Measurements from ENCODE around the gene ROBO2.
A peak's percentile ranks its signal among the peaks of the same experiment; 100 is the strongest.

The ROBO2 gene

DNA sequence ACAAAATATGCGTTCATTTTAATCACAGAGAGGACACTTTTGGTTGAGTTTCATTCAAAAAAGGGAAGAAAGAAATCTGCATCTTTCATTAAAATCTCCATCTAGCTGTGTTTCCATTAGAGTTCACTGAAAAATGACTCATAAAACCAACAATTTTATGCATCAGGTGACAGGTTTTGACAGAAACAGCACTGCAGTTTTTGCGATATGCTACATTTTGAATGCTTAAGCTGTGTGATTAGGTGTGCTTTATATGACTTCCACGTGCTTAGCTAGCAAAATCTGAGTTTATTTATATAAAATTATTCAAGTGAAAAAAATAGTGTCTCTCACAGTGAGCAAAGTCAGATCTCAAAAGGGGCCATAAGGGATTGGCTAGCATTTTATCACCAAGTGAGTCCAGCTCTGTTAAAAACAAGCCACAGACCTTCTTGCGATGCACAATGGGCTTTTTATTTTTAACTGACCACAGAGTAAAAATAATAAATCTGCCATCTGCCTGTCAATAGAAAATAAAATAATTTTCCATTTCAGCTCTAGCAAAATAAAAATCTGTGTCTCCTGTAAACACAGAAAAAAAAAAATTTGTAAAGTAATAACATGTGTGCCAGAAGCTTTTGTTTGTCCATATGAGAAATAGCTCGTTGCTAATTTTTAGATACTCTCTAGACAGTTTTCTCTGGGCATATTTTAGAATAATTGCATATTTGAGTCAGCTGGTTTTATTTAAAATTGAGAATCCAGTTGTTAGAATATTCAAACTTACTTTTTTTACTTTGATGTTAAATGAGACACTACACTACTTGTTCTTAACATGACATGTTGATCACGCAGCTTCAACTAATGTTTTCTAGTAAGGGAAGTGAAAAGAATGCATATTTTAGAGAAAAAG, 409.8 kb downstream of the ROBO2 start:
- Histone ChIP-seq H3K27ac (no peak overlapping the region), H3K4me3 (no peak overlapping the region)

DNA sequence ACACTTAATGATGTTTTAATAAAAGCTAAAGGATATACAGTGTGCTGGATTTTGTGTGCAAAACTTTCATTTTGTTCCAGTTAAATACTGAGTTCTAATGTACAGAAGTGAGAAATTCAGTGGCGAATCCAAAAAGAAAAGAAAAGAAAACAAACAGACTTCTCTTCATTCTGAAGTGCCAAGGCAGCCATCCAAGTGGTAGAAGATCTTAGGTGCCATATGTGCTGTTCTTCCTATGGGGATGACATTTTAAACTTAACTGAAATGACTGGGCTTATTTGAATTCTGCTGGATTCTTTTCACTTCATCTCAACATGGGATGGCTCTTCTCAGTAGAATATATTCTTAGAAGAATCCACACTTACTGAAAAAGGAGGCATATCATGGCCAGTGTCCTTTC, 416.5 kb downstream of the ROBO2 start:
- H3K4me3 ChIP-seq = no peak overlapping the region
- H3K27ac ChIP-seq = no peak overlapping the region

DNA sequence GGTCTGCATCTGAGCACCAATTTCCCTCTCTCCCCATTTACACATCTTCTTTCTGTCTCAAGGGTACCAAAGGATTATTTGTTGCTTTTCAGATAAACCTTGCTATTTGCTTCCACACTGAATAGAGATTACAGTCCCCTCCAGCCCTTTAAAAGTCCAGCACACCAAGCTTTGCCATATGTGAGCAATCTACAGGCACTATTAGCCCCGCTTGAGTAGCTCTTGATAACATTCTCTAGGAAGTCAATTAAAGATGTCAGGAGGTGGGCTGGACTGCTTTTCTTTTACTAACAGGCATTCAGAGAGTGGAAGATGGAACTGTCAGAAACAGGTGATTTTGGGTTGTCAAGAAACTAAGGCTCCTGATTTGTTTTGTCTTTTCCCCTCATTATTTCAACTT, 417.0 kb downstream of the ROBO2 start:
- Histone ChIP-seq H3K27ac (no peak overlapping the region), H3K4me3 (no peak overlapping the region)

DNA sequence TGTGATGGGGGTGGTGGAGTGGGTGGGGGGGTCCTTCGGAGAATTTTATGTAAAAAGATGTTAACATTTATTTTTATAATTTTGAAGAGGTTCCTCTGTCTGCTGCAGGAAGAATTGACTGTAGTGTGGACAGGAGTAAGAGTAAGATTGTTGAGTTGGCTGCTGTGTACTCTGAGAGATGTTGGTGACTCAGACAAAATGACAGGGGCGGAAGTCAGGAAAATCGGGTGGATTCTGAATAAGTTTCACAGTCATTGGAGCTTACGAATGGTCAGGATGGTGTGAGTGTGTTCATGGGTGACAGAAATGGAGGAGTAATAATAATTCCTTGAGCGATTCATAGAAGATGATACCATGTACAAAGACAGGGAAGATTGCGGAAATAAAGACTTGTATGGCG, 420.0 kb downstream of the ROBO2 start:
- no peak overlapping the region for H3K4me3 ChIP-seq

DNA sequence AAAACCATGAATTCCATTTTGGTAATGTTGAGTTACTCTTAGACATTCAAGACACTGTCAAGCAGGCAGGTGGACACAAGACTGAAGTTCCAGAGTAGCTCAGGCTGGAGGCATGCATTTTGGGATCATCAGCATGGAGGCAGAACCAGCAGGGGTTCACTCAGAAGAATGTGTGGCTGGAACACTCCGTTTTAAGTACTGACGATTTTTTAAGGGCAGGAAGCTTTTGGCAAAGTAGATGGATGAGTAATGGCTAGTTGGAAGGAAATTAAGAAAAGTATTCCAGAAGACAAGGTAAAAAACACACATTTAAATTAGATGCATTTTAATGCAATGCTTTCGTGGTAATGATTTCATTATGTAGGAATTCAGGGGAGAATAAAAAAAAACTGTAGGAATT, 420.4 kb downstream of the ROBO2 start:
- no peak overlapping the region for H3K27ac ChIP-seq
- no peak overlapping the region for H3K4me3 ChIP-seq

More for the DNA sequence above, 420.0 kb downstream of the ROBO2 start:
- H3K27ac ChIP-seq = no peak overlapping the region

DNA sequence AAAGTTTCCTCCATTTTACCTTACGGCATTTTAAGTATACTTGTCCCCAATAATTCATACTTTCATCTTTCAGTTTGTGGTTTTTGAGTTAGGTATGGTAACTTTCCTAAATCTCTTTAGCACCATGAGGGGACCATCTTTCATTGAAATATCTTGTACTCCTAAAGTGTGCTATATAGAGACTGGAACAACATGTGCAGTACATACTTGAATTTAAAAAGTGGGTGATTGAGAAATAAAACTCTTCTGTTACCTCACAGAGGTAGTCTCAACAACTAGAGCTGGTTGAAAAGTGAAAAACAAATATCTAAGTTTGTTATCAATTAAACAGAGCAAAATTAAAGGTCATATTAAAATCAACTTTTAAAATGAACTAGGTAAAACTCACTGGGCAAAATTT, 423.1 kb downstream of the ROBO2 start:
- no peak overlapping the region for H3K4me3 ChIP-seq

DNA sequence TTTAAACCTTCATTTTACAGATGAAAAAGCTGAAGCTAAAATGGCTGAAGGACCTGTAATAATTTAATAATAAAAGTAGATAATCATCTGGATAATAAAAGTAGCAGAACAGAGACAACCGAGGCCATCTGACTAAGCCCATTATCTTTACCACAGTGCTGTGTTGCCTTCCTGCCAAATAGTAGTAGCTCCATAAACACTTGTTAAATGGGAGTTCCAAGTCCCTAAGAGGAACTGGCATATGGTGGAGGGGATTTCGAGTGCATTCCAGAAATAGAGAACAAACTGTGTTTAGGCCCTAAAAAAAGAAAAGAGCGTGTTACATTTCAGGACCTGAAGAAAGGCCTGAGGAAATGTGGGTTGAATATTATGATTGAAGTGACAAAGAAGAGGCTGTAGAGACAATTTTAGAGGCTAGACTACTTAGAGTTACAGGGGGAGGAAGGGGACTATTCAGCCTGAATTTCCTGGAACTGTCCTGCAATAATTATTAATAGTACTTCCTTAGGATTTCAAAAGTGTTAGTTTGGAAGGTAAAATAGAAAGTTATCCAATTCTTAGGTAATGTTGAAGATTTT, 424.3 kb downstream of the ROBO2 start:
- no peak overlapping the region for H3K27ac ChIP-seq
- no peak overlapping the region for H3K4me3 ChIP-seq

More for the DNA sequence above, 423.1 kb downstream of the ROBO2 start:
- no peak overlapping the region for H3K27ac ChIP-seq

DNA sequence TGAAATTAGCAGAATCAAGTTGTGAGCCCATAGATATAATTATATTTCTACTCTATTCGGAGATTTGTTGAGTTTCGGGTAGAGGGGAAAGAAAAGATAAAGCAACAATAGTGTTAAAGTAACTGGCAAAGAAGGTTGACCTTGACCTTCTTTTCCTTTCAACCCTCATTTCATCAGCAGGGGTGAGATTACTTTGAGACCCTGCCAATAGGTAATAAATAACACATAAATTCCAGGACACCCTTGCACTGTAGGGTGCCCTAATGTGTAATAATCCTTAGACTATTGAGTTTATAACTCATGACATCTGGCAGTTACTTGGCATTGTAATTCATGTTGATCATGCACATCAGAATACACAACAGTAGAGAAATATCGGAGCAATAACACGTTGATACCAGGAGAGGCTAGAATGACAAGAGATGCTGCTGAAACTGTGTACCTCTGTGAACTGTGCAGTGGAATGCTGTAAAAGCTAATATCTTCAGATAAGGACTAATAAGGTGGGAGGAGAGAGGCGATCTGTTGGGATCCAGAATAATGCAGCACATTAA, 426.7 kb downstream of the ROBO2 start:
- H3K27ac ChIP-seq = no peak overlapping the region

DNA sequence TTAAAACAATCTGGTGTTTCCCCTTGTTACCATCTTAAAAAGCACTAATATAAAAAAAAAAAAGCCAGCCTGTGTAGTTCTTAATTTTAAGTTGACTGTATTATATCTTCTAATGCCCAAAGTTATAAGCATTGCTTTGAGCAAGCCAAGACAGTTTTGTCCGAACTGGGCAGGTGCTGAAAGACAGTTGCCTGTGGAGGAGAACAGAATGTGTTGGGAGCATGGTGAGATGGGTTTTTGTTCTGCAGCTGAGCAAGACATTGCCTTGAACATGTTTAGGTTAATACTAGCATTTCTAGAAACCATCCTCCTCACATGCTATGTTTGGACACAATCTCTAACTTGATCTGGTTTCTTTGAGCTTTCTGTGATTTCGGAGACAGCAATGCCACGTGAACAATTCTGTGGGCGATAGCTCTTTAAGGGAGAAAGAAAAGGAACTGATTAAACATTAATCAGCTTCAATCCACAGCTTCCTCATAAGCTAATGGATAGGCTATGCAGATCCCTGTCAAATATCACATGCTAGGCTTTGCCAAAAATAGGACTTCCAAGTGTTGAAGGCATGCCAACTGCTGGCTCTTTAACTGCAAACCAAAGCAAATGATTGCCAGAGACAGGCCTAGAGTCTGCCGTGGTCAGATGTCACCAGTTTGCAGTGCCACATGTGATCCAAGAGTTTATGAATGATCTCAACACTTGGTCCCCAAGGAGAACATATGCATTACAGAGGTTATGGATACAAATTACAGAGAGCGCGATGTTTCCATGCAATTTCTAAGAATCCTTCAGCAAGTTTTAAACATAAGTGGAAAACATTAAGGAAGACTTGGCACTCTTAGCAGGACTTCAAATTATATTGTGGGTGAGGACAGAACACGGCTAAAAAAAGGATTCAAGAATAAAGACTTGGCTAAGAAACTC, 428.1 kb downstream of the ROBO2 start:
- Histone ChIP-seq H3K27ac (peak overlapping the region in 1 of 21 experiments; percentile 8), H3K4me3 (no peak overlapping the region)

More for the DNA sequence above, 426.7 kb downstream of the ROBO2 start:
- no peak overlapping the region for H3K4me3 ChIP-seq

DNA sequence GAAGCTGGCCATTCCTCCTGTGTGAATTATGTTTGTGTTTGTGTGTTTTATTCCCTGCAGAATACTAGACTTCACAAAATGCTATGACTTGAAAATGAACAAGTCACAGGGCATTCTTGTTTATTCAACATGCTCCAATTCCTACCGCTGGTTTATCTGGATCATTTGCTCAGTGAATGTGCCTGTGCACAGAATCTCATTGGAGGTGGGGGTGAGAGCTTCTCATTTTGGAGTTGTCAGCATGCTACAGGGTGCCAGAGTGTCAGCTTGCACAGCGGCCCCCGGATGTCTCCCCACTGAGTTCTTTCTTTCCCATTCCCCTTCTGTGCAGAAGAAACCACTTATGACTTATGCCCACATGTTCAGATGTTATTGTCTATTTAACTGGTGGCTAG, 428.7 kb downstream of the ROBO2 start:
- Histone ChIP-seq H3K27ac (peak overlapping the region in 1 of 21 experiments; percentile 14), H3K4me3 (no peak overlapping the region)

DNA sequence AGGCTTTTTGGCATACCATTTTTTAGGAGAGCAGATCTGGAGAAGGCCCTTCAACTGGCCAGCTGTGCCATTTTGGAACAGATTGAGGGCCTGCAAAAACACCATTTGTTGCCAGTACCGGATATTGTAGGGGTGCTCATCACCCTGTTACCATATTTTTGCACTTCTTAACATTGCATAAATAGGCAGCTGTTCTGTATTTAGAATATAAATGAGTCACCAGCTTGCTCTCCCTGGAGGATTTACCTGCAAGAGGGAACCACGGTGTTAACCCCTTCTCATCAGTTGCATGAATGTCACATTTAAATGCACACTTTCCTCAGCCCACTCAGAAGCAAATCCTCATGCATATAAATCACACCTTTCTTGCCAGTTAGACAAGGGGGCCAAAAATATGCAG, 435.6 kb downstream of the ROBO2 start:
- Histone ChIP-seq H3K27ac (no peak overlapping the region), H3K4me3 (no peak overlapping the region)

DNA sequence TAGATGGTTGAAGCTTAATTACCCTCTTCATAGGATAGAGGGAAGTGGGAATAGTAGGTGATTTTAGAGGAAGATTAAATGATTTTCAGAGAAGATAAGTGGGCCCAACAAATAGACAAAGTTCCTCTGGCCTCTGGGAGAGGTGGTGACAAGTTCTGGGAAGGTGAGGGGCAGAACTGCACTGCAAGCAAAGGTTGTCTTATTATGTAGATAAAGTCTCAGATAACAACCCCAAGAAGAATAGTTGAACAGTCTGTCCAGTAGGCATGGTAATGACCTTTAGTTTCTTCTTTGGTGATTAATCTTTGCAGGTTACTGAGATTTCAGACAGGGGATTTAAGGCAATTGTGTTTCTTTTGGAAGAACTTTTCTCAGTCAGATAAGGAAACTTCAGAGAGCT, 439.1 kb downstream of the ROBO2 start:
- Histone ChIP-seq H3K4me3 (no peak overlapping the region), H3K27ac (no peak overlapping the region)

DNA sequence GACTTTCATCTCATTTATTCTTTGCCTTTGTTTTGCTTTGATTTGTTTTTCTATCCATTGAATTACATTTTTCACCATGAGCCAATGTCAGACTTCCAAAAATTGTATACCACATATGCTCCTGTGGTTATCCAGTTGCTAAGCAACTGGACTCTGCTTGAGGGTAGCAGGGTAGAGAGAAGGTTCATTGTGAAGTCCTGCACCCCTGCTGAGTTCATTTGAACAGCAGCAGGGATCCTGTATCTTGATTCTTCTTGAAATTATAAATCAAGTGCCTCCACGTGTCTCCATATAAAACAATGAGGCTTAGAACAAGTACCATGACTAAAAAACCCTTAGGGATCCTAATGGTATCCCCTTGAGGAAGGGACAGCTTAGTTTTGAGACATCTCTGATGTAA, 449.3 kb downstream of the ROBO2 start:
- H3K27ac ChIP-seq = no peak overlapping the region
- H3K4me3 ChIP-seq = no peak overlapping the region

DNA sequence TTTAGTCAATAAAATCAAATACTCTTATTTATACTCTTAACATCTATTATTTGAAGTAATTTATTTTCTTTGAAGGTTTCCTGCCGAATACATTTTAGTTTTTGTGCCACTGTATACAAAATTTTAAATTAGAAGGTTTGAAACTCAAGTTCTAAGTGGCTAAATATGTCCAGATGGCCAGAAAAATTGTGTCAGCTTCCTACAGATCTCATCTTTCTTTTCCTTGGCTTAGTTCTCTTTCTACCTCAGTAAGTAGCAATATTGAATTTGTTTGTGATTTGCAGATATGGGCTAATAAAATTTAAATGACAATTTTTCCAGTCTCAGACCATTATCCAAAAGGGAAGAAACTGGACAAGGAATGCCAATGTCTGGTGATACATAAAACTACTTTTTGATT, 452.1 kb downstream of the ROBO2 start:
- Histone ChIP-seq H3K4me3 (no peak overlapping the region), H3K27ac (no peak overlapping the region)

DNA sequence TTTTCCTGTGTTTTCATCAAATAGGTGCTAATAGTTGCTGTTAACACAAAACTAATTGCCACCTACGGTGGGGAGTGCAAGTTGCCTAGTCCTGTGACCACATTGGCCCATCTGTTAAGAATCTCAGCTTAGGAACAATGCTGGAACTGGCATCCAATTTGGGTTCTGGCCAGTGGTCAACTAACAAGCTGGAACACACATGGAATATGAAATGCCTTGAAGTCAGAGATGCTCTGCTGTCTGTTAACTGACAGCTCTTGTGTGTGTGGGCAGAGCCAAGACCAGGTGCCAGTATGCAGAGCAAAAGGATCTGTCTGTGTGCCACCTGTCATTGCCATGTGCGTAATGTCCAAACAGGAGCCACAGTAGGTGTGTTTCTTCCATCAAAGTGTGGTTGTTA, 460.8 kb downstream of the ROBO2 start:
- Histone ChIP-seq H3K4me3 (no peak overlapping the region), H3K27ac (no peak overlapping the region)

DNA sequence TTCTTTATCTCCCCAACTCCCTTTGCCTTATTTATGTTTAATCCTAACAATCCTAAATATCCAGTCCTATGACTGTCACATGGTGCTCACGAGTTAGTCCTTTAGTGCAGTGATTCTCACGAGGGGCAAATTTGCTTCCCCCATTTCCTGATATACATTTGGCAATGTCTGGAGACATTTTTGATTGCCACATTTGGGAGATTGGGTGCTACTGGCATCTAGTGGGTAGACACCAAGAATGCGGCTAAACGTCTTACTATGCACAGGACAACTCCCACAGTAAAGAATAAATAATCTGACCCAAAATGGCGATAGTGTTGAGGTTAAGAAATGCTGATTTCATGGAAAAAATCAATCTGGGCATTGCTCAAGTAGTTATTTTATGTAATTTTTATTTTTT, 466.5 kb downstream of the ROBO2 start:
- no peak overlapping the region for H3K4me3 ChIP-seq
- no peak overlapping the region for H3K27ac ChIP-seq

DNA sequence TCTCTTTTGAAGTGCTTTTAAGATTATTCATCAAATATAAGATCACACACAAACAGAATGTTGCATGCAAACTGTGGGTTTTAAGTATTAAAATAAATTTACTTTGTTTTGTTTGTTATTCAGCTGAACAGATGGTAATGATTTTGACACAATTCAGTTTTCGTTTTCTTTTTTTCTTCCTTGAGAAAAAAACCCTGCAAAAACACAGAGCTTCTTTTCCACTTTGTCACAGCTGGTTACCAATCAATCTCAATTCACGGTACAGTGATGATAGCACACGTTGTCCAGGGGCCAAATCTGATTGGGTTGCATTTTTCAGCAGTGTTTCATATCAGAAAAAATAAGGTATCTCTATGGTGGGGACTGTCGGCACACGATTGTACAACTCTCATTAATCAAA, 473.6 kb downstream of the ROBO2 start:
- Histone ChIP-seq H3K27ac (no peak overlapping the region), H3K4me3 (no peak overlapping the region)

DNA sequence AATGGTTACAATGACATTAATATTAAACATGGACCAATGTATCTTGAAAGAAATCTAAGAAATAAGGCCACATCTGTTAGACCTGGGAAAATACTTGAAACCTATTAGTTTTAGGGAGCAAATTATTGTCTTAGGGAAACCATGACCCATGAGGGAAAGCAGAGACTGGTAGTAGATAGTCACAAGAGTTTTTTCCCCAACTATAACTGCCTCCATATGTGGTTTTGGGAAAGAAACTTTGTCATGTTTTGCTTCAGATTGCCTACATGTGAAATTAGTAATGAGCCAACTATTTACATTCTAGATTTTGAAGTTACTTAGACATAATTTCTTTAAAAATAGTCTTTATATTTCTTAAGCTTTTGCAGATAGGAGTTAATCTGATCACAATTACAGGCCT, 474.9 kb downstream of the ROBO2 start:
- Histone ChIP-seq H3K4me3 (no peak overlapping the region), H3K27ac (no peak overlapping the region)

DNA sequence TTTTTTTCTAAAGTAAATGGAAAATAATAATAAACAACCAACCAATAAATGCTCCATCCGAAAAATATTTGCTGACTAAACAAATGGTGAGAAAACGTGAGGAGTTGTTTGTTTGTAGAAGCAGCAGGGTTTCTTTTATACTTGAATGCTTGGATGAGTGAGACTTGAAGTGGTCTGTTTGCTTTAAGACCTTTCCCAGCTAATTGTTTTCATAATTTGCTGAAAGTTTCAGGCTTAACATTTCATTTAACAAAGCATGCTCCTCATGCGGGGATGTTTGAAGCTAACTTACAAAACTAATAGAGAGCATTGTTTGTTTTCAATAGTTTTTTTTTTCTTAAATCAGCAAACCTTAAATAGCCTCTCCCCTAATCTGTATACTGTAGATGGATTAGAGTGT, 484.6 kb downstream of the ROBO2 start:
- Histone ChIP-seq H3K4me3 (no peak overlapping the region), H3K27ac (no peak overlapping the region)

Measured in skin epidermis (tissue), 12 donors.